Osteoblast (primary cell): ENCODE measurements around the gene SERPINA1. TPM values are rescaled to one million over a fixed set of nuclear protein-coding genes. Genes with fewer than 3 reads are reported as not detected.

Source experiments
- DNase-seq: peaks from one replicate; pipeline ENCODE4 v3.0.0; 2011; ENCODE audit warnings: low spot score, mixed read lengths; ENCODE audit not compliant: insufficient read length; ENCODE audit errors: missing footprints
- H2AFZ ChIP-seq: 2 replicates; pipeline ENCODE4 v1.6.0; 2011; ENCODE audit warnings: mild to moderate bottlenecking, low read length
- H3K27ac ChIP-seq: 2 replicates; pipeline ENCODE4 v1.5.1; 2011; ENCODE audit warnings: mild to moderate bottlenecking, low read depth, low read length, moderate library complexity
- H3K27me3 ChIP-seq: 2 replicates; pipeline ENCODE4 v1.6.0; 2012; ENCODE audit warnings: mild to moderate bottlenecking, control low read depth, inconsistent platforms, low read length, moderate library complexity; ENCODE audit not compliant: insufficient read depth
- H3K36me3 ChIP-seq: 2 replicates; pipeline ENCODE4 v1.5.1; 2011; ENCODE audit warnings: mild to moderate bottlenecking, low read length, control low read depth, moderate library complexity; ENCODE audit not compliant: insufficient read depth
- H3K4me1 ChIP-seq: 2 replicates; pipeline ENCODE4 v1.5.1; 2011; ENCODE audit warnings: mild to moderate bottlenecking, low read length, control low read depth, moderate library complexity; ENCODE audit not compliant: insufficient read depth
- H3K4me2 ChIP-seq: 2 replicates; pipeline ENCODE4 v1.6.0; 2011; ENCODE audit warnings: mild to moderate bottlenecking, low read length; ENCODE audit not compliant: insufficient read depth
- H3K4me3 ChIP-seq: fragments of 200-600 bp; sonication (generic); 3 replicates; pipeline ENCODE4 v1.5.1; 2012; ENCODE audit warnings: mild to moderate bottlenecking, low read length, inconsistent platforms; ENCODE audit not compliant: insufficient read depth
- H3K79me2 ChIP-seq: 2 replicates; pipeline ENCODE4 v1.6.0; 2012; ENCODE audit warnings: mild to moderate bottlenecking, low read length, control low read depth, inconsistent platforms; ENCODE audit not compliant: insufficient read depth
- H3K9me3 ChIP-seq: 2 replicates; pipeline ENCODE4 v1.5.1; 2011; ENCODE audit warnings: low read depth, low read length, control low read depth
- H4K20me1 ChIP-seq: 2 replicates; pipeline ENCODE4 v1.6.0; 2012; ENCODE audit warnings: mild to moderate bottlenecking, low read length, control low read depth; ENCODE audit not compliant: insufficient read depth
- CTCF ChIP-seq: IDR thresholded peaks from 2 replicates; pipeline ENCODE4 v1.5.1; 2011; ENCODE audit warnings: mild to moderate bottlenecking, low read depth, low read length, moderate library complexity; ENCODE audit errors: extremely low read depth
- total RNA-seq: library from RNA; depleted of rRNA; stranded (reverse); fragments of >200 nt; gene quantifications from 2 replicates; pipeline ENCODE4 v1.2.3, GENCODE V29; 2012

Gene SERPINA1
- total RNA-seq, 1 donor: 1.4 TPM

- H3K4me2 ChIP-seq: no peak overlapping the region
- no peak overlapping the region for H3K4me3 ChIP-seq
- no peak for DNase-seq
- no peaks in the 10 kb centered on the region for H4K20me1 ChIP-seq
- H3K4me1 ChIP-seq: peaks cover 27% of the 10 kb centered on the region
- no peaks in the 10 kb centered on the region for H3K9me3 ChIP-seq
- H3K27ac ChIP-seq: no peak overlapping the region
- H3K27me3 ChIP-seq: no peaks in the 10 kb centered on the region
- TF ChIP-seq CTCF: no peak
- no peaks in the 10 kb centered on the region for H3K36me3 ChIP-seq
- no peaks in the 10 kb centered on the region for H3K79me2 ChIP-seq
- no peak overlapping the region for H2AFZ ChIP-seq
These were observed 47.9 kb downstream of the SERPINA1 start for GRCh38 chr14:94340533-94340932.

- no peaks in the 10 kb centered on the region for H3K36me3 ChIP-seq
These were observed 50.4 kb downstream of the SERPINA1 start for GRCh38 chr14:94338023-94338422.

GRCh38 chr14:94337274-94337673 is 51.1 kb downstream of the SERPINA1 start:
- Histone ChIP-seq H3K79me2 (no peaks in the 10 kb centered on the region), H3K4me3 (no peak overlapping the region), H3K9me3 (no peaks in the 10 kb centered on the region), H3K4me2 (no peak overlapping the region), H4K20me1 (no peaks in the 10 kb centered on the region), H2AFZ (no peak overlapping the region), H3K36me3 (no peaks in the 10 kb centered on the region), H3K27ac (no peak overlapping the region), H3K27me3 (no peaks in the 10 kb centered on the region), H3K4me1 (peaks cover 10% of the 10 kb centered on the region)
- no peak for DNase-seq
- peak; percentile 10 for TF ChIP-seq CTCF

More at GRCh38 chr14:94338023-94338422, 50.4 kb downstream of the SERPINA1 start:
- peaks cover 16% of the 10 kb centered on the region for H3K4me1 ChIP-seq
- H4K20me1 ChIP-seq: no peaks in the 10 kb centered on the region
- no peak overlapping the region for H3K4me3 ChIP-seq
- no peak overlapping the region for H3K27ac ChIP-seq
- H3K4me2 ChIP-seq: no peak overlapping the region
- no peak overlapping the region for H2AFZ ChIP-seq
- no peaks in the 10 kb centered on the region for H3K79me2 ChIP-seq
- no peak for TF ChIP-seq CTCF
- no peaks in the 10 kb centered on the region for H3K27me3 ChIP-seq
- no peaks in the 10 kb centered on the region for H3K9me3 ChIP-seq
- no peak for DNase-seq

GRCh38 chr14:94334872-94335271 is 53.5 kb downstream of the SERPINA1 start:
- H3K27me3 ChIP-seq: no peaks in the 10 kb centered on the region
- DNase-seq: no peak
- no peaks in the 10 kb centered on the region for H3K4me1 ChIP-seq
- H3K9me3 ChIP-seq: no peaks in the 10 kb centered on the region
- H3K4me2 ChIP-seq: no peak overlapping the region
- H3K27ac ChIP-seq: no peak overlapping the region
- TF ChIP-seq CTCF: no peak
- H3K79me2 ChIP-seq: no peaks in the 10 kb centered on the region
- no peaks in the 10 kb centered on the region for H3K36me3 ChIP-seq
- H4K20me1 ChIP-seq: no peaks in the 10 kb centered on the region
- no peak overlapping the region for H3K4me3 ChIP-seq
- no peak overlapping the region for H2AFZ ChIP-seq
